Jurkat, Clone E6-1 (cell line): ENCODE measurements around the gene CMTM7.
A peak's percentile ranks its signal among the peaks of the same experiment; 100 is the strongest.
"Not testable (repeated sequence)": the region's sequence is repeated elsewhere in the genome, so short reads cannot be mapped to it uniquely, and the experiment has no call there.

Experiments
- DNase-seq: peaks from one replicate; pipeline ENCODE4 v3.0.0-alpha.2; 2011; ENCODE audit warnings: low read depth, low spot score
- H3K4me3 ChIP-seq: 2 replicates; pipeline ENCODE4 v1.5.1; 2011; ENCODE audit warnings: mild to moderate bottlenecking, low read length, control low read depth, moderate library complexity

Gene CMTM7

GRCh38 chr3:32376115-32376514, 15.5 kb upstream of the CMTM7 start:
- no peak for DNase-seq
- no peak overlapping the region for H3K4me3 ChIP-seq

GRCh38 chr3:32379831-32380500, 11.7 kb upstream of the CMTM7 start:
- no peak overlapping the region for H3K4me3 ChIP-seq
- DNase-seq: no peak

GRCh38 chr3:32381922-32382321, 9.7 kb upstream of the CMTM7 start:
- H3K4me3 ChIP-seq: no peak overlapping the region
- no peak for DNase-seq

GRCh38 chr3:32383136-32383711, 8.4 kb upstream of the CMTM7 start:
- no peak for DNase-seq
- no peak overlapping the region for H3K4me3 ChIP-seq

GRCh38 chr3:32384938-32385337, 6.7 kb upstream of the CMTM7 start:
- DNase-seq: no peak
- no peak overlapping the region for H3K4me3 ChIP-seq

GRCh38 chr3:32387512-32387911, 4.1 kb upstream of the CMTM7 start:
- H3K4me3 ChIP-seq: no peak overlapping the region
- no peak for DNase-seq

GRCh38 chr3:32389577-32389976, 2.1 kb upstream of the CMTM7 start:
- not testable (repeated sequence) for DNase-seq

GRCh38 chr3:32392536-32393302, 1.1 kb downstream of the CMTM7 start:
- H3K4me3 ChIP-seq: no peak overlapping the region
- DNase-seq: no peak

More at GRCh38 chr3:32389577-32389976, 2.1 kb upstream of the CMTM7 start:
- H3K4me3 ChIP-seq: not testable (repeated sequence)

GRCh38 chr3:32395496-32395895, 3.8 kb downstream of the CMTM7 start:
- DNase-seq: no peak
- H3K4me3 ChIP-seq: no peak overlapping the region

- no peak overlapping the region for H3K4me3 ChIP-seq
- no peak for DNase-seq
Measured at GRCh38 chr3:32397941-32398340, 6.3 kb downstream of the CMTM7 start.

GRCh38 chr3:32398531-32398930, 6.9 kb downstream of the CMTM7 start:
- no peak for DNase-seq
- no peak overlapping the region for H3K4me3 ChIP-seq

GRCh38 chr3:32399030-32399620, 7.5 kb downstream of the CMTM7 start:
- H3K4me3 ChIP-seq: no peak overlapping the region
- DNase-seq: peak; percentile 47

- H3K4me3 ChIP-seq: no peak overlapping the region
Measured at GRCh38 chr3:32401126-32401525, 9.5 kb downstream of the CMTM7 start.

GRCh38 chr3:32401556-32402081, 10.0 kb downstream of the CMTM7 start:
- no peak for DNase-seq
- no peak overlapping the region for H3K4me3 ChIP-seq

More at GRCh38 chr3:32401126-32401525, 9.5 kb downstream of the CMTM7 start:
- no peak for DNase-seq

GRCh38 chr3:32403663-32404062, 12.0 kb downstream of the CMTM7 start:
- DNase-seq: no peak

GRCh38 chr3:32404714-32405113, 13.1 kb downstream of the CMTM7 start:
- DNase-seq: no peak
- H3K4me3 ChIP-seq: no peak overlapping the region

More at GRCh38 chr3:32403663-32404062, 12.0 kb downstream of the CMTM7 start:
- H3K4me3 ChIP-seq: no peak overlapping the region

GRCh38 chr3:32405155-32405554, 13.5 kb downstream of the CMTM7 start:
- no peak for DNase-seq
- no peak overlapping the region for H3K4me3 ChIP-seq

GRCh38 chr3:32405711-32406323, 14.2 kb downstream of the CMTM7 start:
- H3K4me3 ChIP-seq: no peak overlapping the region
- no peak for DNase-seq
